H1 (cell line): Measurements from ENCODE around the gene LAP3. TPM values are rescaled to one million over a fixed set of nuclear protein-coding genes. Genes with fewer than 3 reads are reported as not detected.

Source experiments
- CTCF ChIA-PET: fragments of 300-600 bp; sonication (Branson Sonifier 250); formaldehyde crosslinking; loops from one replicate; lab custom pipeline; 2021; ENCODE audit not compliant: partially characterized antibody; lab: Charles Lee
- POLR2A ChIA-PET: fragments of 300-600 bp; sonication (Branson Sonifier 250); formaldehyde crosslinking; loops from one replicate; lab custom pipeline; 2021; ENCODE audit warnings: inconsistent platforms; ENCODE audit not compliant: partially characterized antibody; lab: Charles Lee
- DNase-seq, 2 experiments: peaks; one replicate each; pipeline versions ENCODE4 v3.0.0 to v3.0.0-alpha.2; 2010 to 2022; ENCODE audit warnings: low spot score in 2 of 2, low read depth in 1 of 2, mixed read lengths in 1 of 2
- FAIRE-seq: peaks from 2 replicates; lab custom pipeline; 2011; peaks lifted over from hg19 to GRCh38; lab: Jason Lieb, UNC
- H2AFZ ChIP-seq: 2 replicates; pipeline ENCODE4 v1.8.1; 2012; ENCODE audit warnings: low read length, inconsistent platforms
- H2AK5ac ChIP-seq: 2 replicates; pipeline ENCODE4 v1.6.1; 2013; ENCODE audit warnings: low read depth, low read length
- H2BK120ac ChIP-seq: replicated peaks from 2 replicates; pipeline ENCODE3; 2013; ENCODE audit warnings: low read depth, low read length, inconsistent platforms
- H2BK12ac ChIP-seq: 2 replicates; pipeline ENCODE4 v1.6.1; 2013; ENCODE audit warnings: low read depth, low read length
- H2BK15ac ChIP-seq: 2 replicates; pipeline ENCODE4 v1.6.1; 2013; ENCODE audit warnings: low read length
- H2BK20ac ChIP-seq: 2 replicates; pipeline ENCODE4 v1.6.1; 2013; ENCODE audit warnings: low read length
- H2BK5ac ChIP-seq: 2 replicates; pipeline ENCODE4 v1.6.1; 2013; ENCODE audit warnings: low read depth, low read length
- H3K14ac ChIP-seq: 2 replicates; pipeline ENCODE4 v1.6.1; 2013; ENCODE audit warnings: inconsistent platforms; ENCODE audit not compliant: insufficient read length
- H3K18ac ChIP-seq: 2 replicates; pipeline ENCODE4 v1.6.1; 2013; ENCODE audit warnings: low read length; ENCODE audit errors: extremely low read depth
- H3K23ac ChIP-seq: 2 replicates; pipeline ENCODE4 v1.6.1; 2013; ENCODE audit warnings: inconsistent platforms; ENCODE audit not compliant: insufficient read length
- H3K23me2 ChIP-seq: 2 replicates; pipeline ENCODE4 v1.6.1; 2013; ENCODE audit warnings: low read depth, low read length
- H3K27ac ChIP-seq: 2 replicates; pipeline ENCODE4 v1.6.1; 2011; ENCODE audit warnings: low read depth, low read length, inconsistent platforms
- H3K27me3 ChIP-seq, 4 experiments: replicated peaks in 1 of 4; 1 replicate in 1 of 4; 2 replicates in 3 of 4; pipeline versions ENCODE4 v1.6.1 to v1.8.1; 2011 to 2013; ENCODE audit warnings: low read length in 3 of 4, mild to moderate bottlenecking in 3 of 4, inconsistent platforms in 2 of 4, mixed read lengths in 2 of 4, moderate library complexity in 1 of 4; ENCODE audit not compliant: control insufficient read depth in 3 of 4, insufficient read depth in 3 of 4; ENCODE audit errors: extremely low read depth in 1 of 4
- H3K36me3 ChIP-seq, 4 experiments: 2 replicates each; pipeline versions ENCODE4 v1.6.1 to v1.8.1; 2011 to 2013; ENCODE audit warnings: mild to moderate bottlenecking in 4 of 4, low read length in 3 of 4, moderate library complexity in 2 of 4, control low read depth in 1 of 4, inconsistent platforms in 1 of 4; ENCODE audit not compliant: insufficient read depth in 4 of 4, control insufficient read depth in 2 of 4
- H3K4ac ChIP-seq: replicated peaks from 2 replicates; pipeline ENCODE3; 2013; ENCODE audit warnings: low read length, low read depth, mixed read lengths, inconsistent platforms; ENCODE audit not compliant: insufficient read length
- H3K4me1 ChIP-seq, 4 experiments: replicated peaks in 1 of 4; 1 replicate in 1 of 4; 2 replicates in 3 of 4; pipeline versions ENCODE4 v1.6.1 to v1.8.1; 2011 to 2013; ENCODE audit warnings: low read length in 3 of 4, inconsistent platforms in 2 of 4, mixed read lengths in 1 of 4; ENCODE audit not compliant: insufficient read depth in 4 of 4, control insufficient read depth in 3 of 4
- H3K4me2 ChIP-seq, 2 experiments: 2 replicates each; pipeline versions ENCODE4 v1.6.1 to v1.8.1; 2011 to 2013; ENCODE audit warnings: low read depth in 2 of 2, low read length in 2 of 2, control low read depth in 1 of 2, inconsistent platforms in 1 of 2, mild to moderate bottlenecking in 1 of 2; ENCODE audit not compliant: insufficient read depth in 1 of 2
- H3K4me3 ChIP-seq, 4 experiments: fragments of 200-600, 300-600 bp in 1 of 4; sonication (generic), shearing (Covaris generic), sonication (Bioruptor Twin) in 1 of 4; 2 replicates each; pipeline versions ENCODE4 v1.5.1 to v1.8.1; 2011 to 2016; ENCODE audit warnings: low read length in 4 of 4, low read depth in 3 of 4, control low read depth in 2 of 4, inconsistent platforms in 2 of 4, mild to moderate bottlenecking in 2 of 4, mixed read lengths in 1 of 4, moderate library complexity in 1 of 4; ENCODE audit not compliant: insufficient read depth in 2 of 4; ENCODE audit errors: extremely low read depth in 1 of 4
- H3K56ac ChIP-seq: replicated peaks from 2 replicates; pipeline ENCODE3; 2013; ENCODE audit warnings: low read depth, mild to moderate bottlenecking, mixed read lengths, low read length, inconsistent platforms; ENCODE audit not compliant: insufficient read length
- H3K79me1 ChIP-seq: 2 replicates; pipeline ENCODE4 v1.6.1; 2013; ENCODE audit warnings: low read depth, low read length, control low read depth
- H3K79me2 ChIP-seq, 2 experiments: 2 replicates each; pipeline versions ENCODE4 v1.6.1 to v1.8.1; 2012 to 2013; ENCODE audit warnings: low read length in 2 of 2, mild to moderate bottlenecking in 2 of 2, inconsistent platforms in 1 of 2; ENCODE audit not compliant: insufficient read depth in 2 of 2, control insufficient read depth in 1 of 2
- H3K9ac ChIP-seq, 4 experiments: replicated peaks in 1 of 4; 1 replicate in 1 of 4; 2 replicates in 3 of 4; pipeline versions ENCODE4 v1.6.1 to v1.8.1; 2011 to 2013; ENCODE audit warnings: low read depth in 3 of 4, low read length in 3 of 4, control low read depth in 2 of 4, mild to moderate bottlenecking in 2 of 4, moderate library complexity in 2 of 4, inconsistent platforms in 1 of 4; ENCODE audit errors: extremely low read depth in 1 of 4
- H3K9me3 ChIP-seq, 2 experiments: 2 replicates each; pipeline versions ENCODE4 v1.6.1 to v1.8.1; 2012 to 2013; ENCODE audit warnings: mild to moderate bottlenecking in 2 of 2, moderate library complexity in 2 of 2, control low read depth in 1 of 2, inconsistent platforms in 1 of 2, low read depth in 1 of 2, low read length in 1 of 2, mixed read lengths in 1 of 2; ENCODE audit not compliant: insufficient read depth in 2 of 2
- H4K20me1 ChIP-seq, 2 experiments: replicated peaks in 1 of 2; 2 replicates each; pipeline versions ENCODE3 to v1.8.1; 2011 to 2013; ENCODE audit warnings: inconsistent platforms in 2 of 2, low read length in 2 of 2, mild to moderate bottlenecking in 1 of 2; ENCODE audit not compliant: insufficient read depth in 2 of 2, control insufficient read depth in 1 of 2
- H4K5ac ChIP-seq: 2 replicates; pipeline ENCODE4 v1.6.1; 2013; ENCODE audit warnings: low read length, low read depth, mixed read lengths, inconsistent platforms; ENCODE audit not compliant: insufficient read length
- H4K8ac ChIP-seq: 2 replicates; pipeline ENCODE4 v1.8.0; 2013; ENCODE audit warnings: mild to moderate bottlenecking, moderate library complexity, low read length, inconsistent platforms; ENCODE audit not compliant: insufficient read depth; ENCODE audit errors: extremely low read depth
- H4K91ac ChIP-seq: replicated peaks from 2 replicates; pipeline ENCODE3; 2013; ENCODE audit warnings: low read length, mixed read lengths, inconsistent platforms; ENCODE audit not compliant: insufficient read length
- ASH2L ChIP-seq: fragments of 200-600, 300-600 bp; sonication (generic); IDR thresholded peaks from one replicate; pipeline ENCODE4 v1.7.1; 2017; ENCODE audit warnings: low read length
- ATF2 ChIP-seq: IDR thresholded peaks from 2 replicates; pipeline ENCODE4 v1.6.1; 2012; ENCODE audit warnings: low read length, inconsistent platforms
- BRCA1 ChIP-seq: IDR thresholded peaks from 2 replicates; pipeline ENCODE4 v1.6.1; 2012; ENCODE audit warnings: low read depth, low read length, improper control_type of control experiment
- EP300 ChIP-seq, 2 experiments: IDR thresholded peaks; 1 replicate in 1 of 2; 2 replicates in 1 of 2; pipeline ENCODE4 v1.6.1; 2011 to 2012; ENCODE audit warnings: low read depth in 2 of 2, low read length in 2 of 2, mild to moderate bottlenecking in 2 of 2, borderline replicate concordance in 1 of 2, inconsistent platforms in 1 of 2, moderate library complexity in 1 of 2
- NRF1 ChIP-seq: IDR thresholded peaks from 2 replicates; pipeline ENCODE4 v1.6.1; 2011; ENCODE audit warnings: mild to moderate bottlenecking, low read depth, low read length, improper control_type of control experiment
- SP2 ChIP-seq: IDR thresholded peaks from 2 replicates; pipeline ENCODE4 v1.6.1; 2012; ENCODE audit warnings: mild to moderate bottlenecking, low read length, inconsistent platforms
- TAF1 ChIP-seq: IDR thresholded peaks from 2 replicates; pipeline ENCODE4 v1.6.1; 2011; ENCODE audit warnings: mild to moderate bottlenecking, low read depth, low read length
- TBP ChIP-seq: IDR thresholded peaks from 2 replicates; pipeline ENCODE4 v1.6.1; 2011; ENCODE audit warnings: low read depth, low read length, improper control_type of control experiment
- ZNF274 ChIP-seq: IDR thresholded peaks from 2 replicates; pipeline ENCODE4 v1.7.0; 2012; ENCODE audit warnings: low read length, borderline replicate concordance; ENCODE audit errors: extremely low read depth
- WGBS, 2 experiments: shearing (Covaris generic) in 1 of 2; methylation state at CpG; one replicate each; pipeline versions ENCODE4 v1.1.6 to v1.1.7; 2013 to 2015; ENCODE audit warnings: low lambda C conversion rate in 2 of 2, mixed read lengths in 2 of 2, inconsistent platforms in 1 of 2, low coverage in 1 of 2, missing lambda C conversion rate in 1 of 2; ENCODE audit not compliant: insufficient replicate concordance in 2 of 2, insufficient coverage in 1 of 2, insufficient read length in 1 of 2; ENCODE audit errors: extremely low coverage in 1 of 2, missing lambda C conversion rate in 1 of 2; 5-methylcytosine and 5-hydroxymethylcytosine counted together
- polyA plus RNA-seq, 7 experiments: library from polyadenylated mRNA; depleted of rRNA in 3 of 7; stranded (reverse) in 5 of 7; unstranded in 2 of 7; fragments of >200 nt in 5 of 7; fragments of 200-250 nt in 2 of 7; gene quantifications; 1 replicate in 5 of 7; 2 replicates in 1 of 7; 4 replicates in 1 of 7; pipeline versions ENCODE4 v1.2.1 to v1.2.3, GENCODE V29; 2011 to 2013; ENCODE audit warnings: missing spikeins in 2 of 7, mixed read lengths in 2 of 7
- total RNA-seq: library from RNA; stranded (reverse); fragmentation: NEBNext Ultra II Directional; extraction: Animal tissue kit (Norgen Biotek cat#: 25700); gene quantifications from 2 replicates; pipeline ENCODE4 v1.2.1, GENCODE V29; 2021
- TF ChIP-seq, protein P1 (sequence below), 3 experiments: IDR thresholded peaks; 1 replicate in 2 of 3; 2 replicates in 1 of 3; pipeline versions ENCODE4 v1.5.1 to v1.6.1; 2011; ENCODE audit warnings: low read length in 3 of 3, mild to moderate bottlenecking in 3 of 3, inconsistent platforms in 2 of 3, low read depth in 1 of 3, moderate library complexity in 1 of 3; ENCODE audit not compliant: insufficient read depth in 1 of 3; ENCODE audit errors: control extremely low read depth in 1 of 3

Gene LAP3
- total and polyA plus RNA-seq, 2 of the 8 experiments (the other 6 are each of a cell fraction or from before 2014, with no cell fraction given) = 28.3 to 50.9 TPM

GRCh38 chr4:17657090-17657489, 80.1 kb downstream of the LAP3 start:
- no peak overlapping the region for H3K4me2 ChIP-seq
- no peaks in the 10 kb centered on the region for H3K79me1 ChIP-seq
- H2BK120ac ChIP-seq = no peak overlapping the region
- H3K36me3 ChIP-seq = no peaks in the 10 kb centered on the region
- H3K23me2 ChIP-seq = no peaks in the 10 kb centered on the region
- H3K23ac ChIP-seq = no peak overlapping the region
- no peak overlapping the region for H2AK5ac ChIP-seq
- H3K4me1 ChIP-seq = no peaks in the 10 kb centered on the region; a peak in 1 of 7 replicates
- no peak overlapping the region for H3K4ac ChIP-seq
- H3K18ac ChIP-seq = no peak overlapping the region
- H4K20me1 ChIP-seq = no peaks in the 10 kb centered on the region
- H3K4me3 ChIP-seq = no peak overlapping the region
- no peak overlapping the region for H4K5ac ChIP-seq
- no peaks in the 10 kb centered on the region; a peak in 1 of 7 replicates for H3K27me3 ChIP-seq
- H2BK15ac ChIP-seq = no peak overlapping the region
- ChIA-PET POLR2A (interaction anchor here (1.0 kb wide), 1 partner anchor 18 kb away, joined by 4 read pairs; no protein-coding TSS in a partner anchor), CTCF (interaction anchor here (0.7 to 1.0 kb wide), 3 partner anchors 8 to 108 kb away, joined by 3 to 4 read pairs (median 4); no protein-coding TSS in a partner anchor)
- 89% methylated on average over 1 of the region's 1 CpG; no CpG with 5 or more reads in 1 of the 2 experiments for WGBS, 2 experiments
- H2AFZ ChIP-seq = no peak overlapping the region
- FAIRE-seq = no peak
- no peaks in the 10 kb centered on the region for H3K9me3 ChIP-seq
- no peaks in the 10 kb centered on the region for H3K79me2 ChIP-seq
- DNase-seq = no peak
- H3K56ac ChIP-seq = no peak overlapping the region
- no peak overlapping the region for H4K91ac ChIP-seq
- H4K8ac ChIP-seq = no peak overlapping the region
- no peak overlapping the region for H3K14ac ChIP-seq
- no peak overlapping the region for H2BK12ac ChIP-seq
- H3K9ac ChIP-seq = no peak overlapping the region
- no peak overlapping the region for H2BK5ac ChIP-seq
- no peak overlapping the region for H2BK20ac ChIP-seq
- no peak overlapping the region for H3K27ac ChIP-seq
- TF ChIP-seq ZNF274 (no peak), TAF1 (no peak), NRF1 (no peak), ASH2L (no peak), EP300 (IDR thresholded peaks at IDR 0.05; ENCODE audit: borderline replicate concordance in 1 of 2, low read depth in 2 of 2, low read length in 2 of 2) (no peak), SP2 (no peak), ATF2 (no peak), TBP (no peak), BRCA1 (no peak)
- TF ChIP-seq, protein P1, sequence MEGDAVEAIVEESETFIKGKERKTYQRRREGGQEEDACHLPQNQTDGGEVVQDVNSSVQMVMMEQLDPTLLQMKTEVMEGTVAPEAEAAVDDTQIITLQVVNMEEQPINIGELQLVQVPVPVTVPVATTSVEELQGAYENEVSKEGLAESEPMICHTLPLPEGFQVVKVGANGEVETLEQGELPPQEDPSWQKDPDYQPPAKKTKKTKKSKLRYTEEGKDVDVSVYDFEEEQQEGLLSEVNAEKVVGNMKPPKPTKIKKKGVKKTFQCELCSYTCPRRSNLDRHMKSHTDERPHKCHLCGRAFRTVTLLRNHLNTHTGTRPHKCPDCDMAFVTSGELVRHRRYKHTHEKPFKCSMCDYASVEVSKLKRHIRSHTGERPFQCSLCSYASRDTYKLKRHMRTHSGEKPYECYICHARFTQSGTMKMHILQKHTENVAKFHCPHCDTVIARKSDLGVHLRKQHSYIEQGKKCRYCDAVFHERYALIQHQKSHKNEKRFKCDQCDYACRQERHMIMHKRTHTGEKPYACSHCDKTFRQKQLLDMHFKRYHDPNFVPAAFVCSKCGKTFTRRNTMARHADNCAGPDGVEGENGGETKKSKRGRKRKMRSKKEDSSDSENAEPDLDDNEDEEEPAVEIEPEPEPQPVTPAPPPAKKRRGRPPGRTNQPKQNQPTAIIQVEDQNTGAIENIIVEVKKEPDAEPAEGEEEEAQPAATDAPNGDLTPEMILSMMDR (IDR thresholded peaks at IDR 0.05; ENCODE audit: control extremely low read depth in 1 of 3, insufficient read depth in 1 of 3, low read depth in 1 of 3, low read length in 3 of 3) = no peak
